H1 (cell line): ENCODE measurements around the gene RETREG1. TPM values are rescaled to one million over a fixed set of nuclear protein-coding genes. Genes with fewer than 3 reads are reported as not detected.

Experiments
- CTCF ChIA-PET: fragments of 300-600 bp; sonication (Branson Sonifier 250); formaldehyde crosslinking; loops from one replicate; lab custom pipeline; 2021; ENCODE audit not compliant: partially characterized antibody; lab: Charles Lee
- POLR2A ChIA-PET: fragments of 300-600 bp; sonication (Branson Sonifier 250); formaldehyde crosslinking; loops from one replicate; lab custom pipeline; 2021; ENCODE audit warnings: inconsistent platforms; ENCODE audit not compliant: partially characterized antibody; lab: Charles Lee
- DNase-seq, 2 experiments: peaks; one replicate each; pipeline versions ENCODE4 v3.0.0 to v3.0.0-alpha.2; 2010 to 2022; ENCODE audit warnings: low spot score in 2 of 2, low read depth in 1 of 2, mixed read lengths in 1 of 2
- FAIRE-seq: peaks from 2 replicates; lab custom pipeline; 2011; peaks lifted over from hg19 to GRCh38; lab: Jason Lieb, UNC
- H2AFZ ChIP-seq: 2 replicates; pipeline ENCODE4 v1.8.1; 2012; ENCODE audit warnings: low read length, inconsistent platforms
- H2AK5ac ChIP-seq: 2 replicates; pipeline ENCODE4 v1.6.1; 2013; ENCODE audit warnings: low read depth, low read length
- H2BK120ac ChIP-seq: replicated peaks from 2 replicates; pipeline ENCODE3; 2013; ENCODE audit warnings: low read depth, low read length, inconsistent platforms
- H2BK12ac ChIP-seq: 2 replicates; pipeline ENCODE4 v1.6.1; 2013; ENCODE audit warnings: low read depth, low read length
- H2BK15ac ChIP-seq: 2 replicates; pipeline ENCODE4 v1.6.1; 2013; ENCODE audit warnings: low read length
- H2BK20ac ChIP-seq: 2 replicates; pipeline ENCODE4 v1.6.1; 2013; ENCODE audit warnings: low read length
- H2BK5ac ChIP-seq: 2 replicates; pipeline ENCODE4 v1.6.1; 2013; ENCODE audit warnings: low read depth, low read length
- H3K14ac ChIP-seq: 2 replicates; pipeline ENCODE4 v1.6.1; 2013; ENCODE audit warnings: inconsistent platforms; ENCODE audit not compliant: insufficient read length
- H3K18ac ChIP-seq: 2 replicates; pipeline ENCODE4 v1.6.1; 2013; ENCODE audit warnings: low read length; ENCODE audit errors: extremely low read depth
- H3K23ac ChIP-seq: 2 replicates; pipeline ENCODE4 v1.6.1; 2013; ENCODE audit warnings: inconsistent platforms; ENCODE audit not compliant: insufficient read length
- H3K23me2 ChIP-seq: 2 replicates; pipeline ENCODE4 v1.6.1; 2013; ENCODE audit warnings: low read depth, low read length
- H3K27ac ChIP-seq: 2 replicates; pipeline ENCODE4 v1.6.1; 2011; ENCODE audit warnings: low read depth, low read length, inconsistent platforms
- H3K27me3 ChIP-seq, 4 experiments: replicated peaks in 1 of 4; 1 replicate in 1 of 4; 2 replicates in 3 of 4; pipeline versions ENCODE4 v1.6.1 to v1.8.1; 2011 to 2013; ENCODE audit warnings: low read length in 3 of 4, mild to moderate bottlenecking in 3 of 4, inconsistent platforms in 2 of 4, mixed read lengths in 2 of 4, moderate library complexity in 1 of 4; ENCODE audit not compliant: control insufficient read depth in 3 of 4, insufficient read depth in 3 of 4; ENCODE audit errors: extremely low read depth in 1 of 4
- H3K36me3 ChIP-seq, 4 experiments: 2 replicates each; pipeline versions ENCODE4 v1.6.1 to v1.8.1; 2011 to 2013; ENCODE audit warnings: mild to moderate bottlenecking in 4 of 4, low read length in 3 of 4, moderate library complexity in 2 of 4, control low read depth in 1 of 4, inconsistent platforms in 1 of 4; ENCODE audit not compliant: insufficient read depth in 4 of 4, control insufficient read depth in 2 of 4
- H3K4ac ChIP-seq: replicated peaks from 2 replicates; pipeline ENCODE3; 2013; ENCODE audit warnings: low read length, low read depth, mixed read lengths, inconsistent platforms; ENCODE audit not compliant: insufficient read length
- H3K4me1 ChIP-seq, 4 experiments: replicated peaks in 1 of 4; 1 replicate in 1 of 4; 2 replicates in 3 of 4; pipeline versions ENCODE4 v1.6.1 to v1.8.1; 2011 to 2013; ENCODE audit warnings: low read length in 3 of 4, inconsistent platforms in 2 of 4, mixed read lengths in 1 of 4; ENCODE audit not compliant: insufficient read depth in 4 of 4, control insufficient read depth in 3 of 4
- H3K4me2 ChIP-seq, 2 experiments: 2 replicates each; pipeline versions ENCODE4 v1.6.1 to v1.8.1; 2011 to 2013; ENCODE audit warnings: low read depth in 2 of 2, low read length in 2 of 2, control low read depth in 1 of 2, inconsistent platforms in 1 of 2, mild to moderate bottlenecking in 1 of 2; ENCODE audit not compliant: insufficient read depth in 1 of 2
- H3K4me3 ChIP-seq, 4 experiments: fragments of 200-600, 300-600 bp in 1 of 4; sonication (generic), shearing (Covaris generic), sonication (Bioruptor Twin) in 1 of 4; 2 replicates each; pipeline versions ENCODE4 v1.5.1 to v1.8.1; 2011 to 2016; ENCODE audit warnings: low read length in 4 of 4, low read depth in 3 of 4, control low read depth in 2 of 4, inconsistent platforms in 2 of 4, mild to moderate bottlenecking in 2 of 4, mixed read lengths in 1 of 4, moderate library complexity in 1 of 4; ENCODE audit not compliant: insufficient read depth in 2 of 4; ENCODE audit errors: extremely low read depth in 1 of 4
- H3K56ac ChIP-seq: replicated peaks from 2 replicates; pipeline ENCODE3; 2013; ENCODE audit warnings: low read depth, mild to moderate bottlenecking, mixed read lengths, low read length, inconsistent platforms; ENCODE audit not compliant: insufficient read length
- H3K79me1 ChIP-seq: 2 replicates; pipeline ENCODE4 v1.6.1; 2013; ENCODE audit warnings: low read depth, low read length, control low read depth
- H3K79me2 ChIP-seq, 2 experiments: 2 replicates each; pipeline versions ENCODE4 v1.6.1 to v1.8.1; 2012 to 2013; ENCODE audit warnings: low read length in 2 of 2, mild to moderate bottlenecking in 2 of 2, inconsistent platforms in 1 of 2; ENCODE audit not compliant: insufficient read depth in 2 of 2, control insufficient read depth in 1 of 2
- H3K9ac ChIP-seq, 4 experiments: replicated peaks in 1 of 4; 1 replicate in 1 of 4; 2 replicates in 3 of 4; pipeline versions ENCODE4 v1.6.1 to v1.8.1; 2011 to 2013; ENCODE audit warnings: low read depth in 3 of 4, low read length in 3 of 4, control low read depth in 2 of 4, mild to moderate bottlenecking in 2 of 4, moderate library complexity in 2 of 4, inconsistent platforms in 1 of 4; ENCODE audit errors: extremely low read depth in 1 of 4
- H3K9me3 ChIP-seq, 2 experiments: 2 replicates each; pipeline versions ENCODE4 v1.6.1 to v1.8.1; 2012 to 2013; ENCODE audit warnings: mild to moderate bottlenecking in 2 of 2, moderate library complexity in 2 of 2, control low read depth in 1 of 2, inconsistent platforms in 1 of 2, low read depth in 1 of 2, low read length in 1 of 2, mixed read lengths in 1 of 2; ENCODE audit not compliant: insufficient read depth in 2 of 2
- H4K20me1 ChIP-seq, 2 experiments: replicated peaks in 1 of 2; 2 replicates each; pipeline versions ENCODE3 to v1.8.1; 2011 to 2013; ENCODE audit warnings: inconsistent platforms in 2 of 2, low read length in 2 of 2, mild to moderate bottlenecking in 1 of 2; ENCODE audit not compliant: insufficient read depth in 2 of 2, control insufficient read depth in 1 of 2
- H4K5ac ChIP-seq: 2 replicates; pipeline ENCODE4 v1.6.1; 2013; ENCODE audit warnings: low read length, low read depth, mixed read lengths, inconsistent platforms; ENCODE audit not compliant: insufficient read length
- H4K8ac ChIP-seq: 2 replicates; pipeline ENCODE4 v1.8.0; 2013; ENCODE audit warnings: mild to moderate bottlenecking, moderate library complexity, low read length, inconsistent platforms; ENCODE audit not compliant: insufficient read depth; ENCODE audit errors: extremely low read depth
- H4K91ac ChIP-seq: replicated peaks from 2 replicates; pipeline ENCODE3; 2013; ENCODE audit warnings: low read length, mixed read lengths, inconsistent platforms; ENCODE audit not compliant: insufficient read length
- EGR1 ChIP-seq: IDR thresholded peaks from 2 replicates; pipeline ENCODE4 v1.6.1; 2011; ENCODE audit warnings: low read depth, low read length, borderline replicate concordance
- GTF2F1 ChIP-seq: IDR thresholded peaks from 2 replicates; pipeline ENCODE4 v1.6.1; 2012; ENCODE audit warnings: low read depth, low read length, improper control_type of control experiment, borderline replicate concordance
- RBBP5 ChIP-seq: IDR thresholded peaks from 2 replicates; pipeline ENCODE4 v1.7.1; 2012; ENCODE audit warnings: low read depth, mild to moderate bottlenecking, inconsistent platforms, low read length, moderate library complexity, borderline replicate concordance
- WGBS, 2 experiments: shearing (Covaris generic) in 1 of 2; methylation state at CpG; one replicate each; pipeline versions ENCODE4 v1.1.6 to v1.1.7; 2013 to 2015; ENCODE audit warnings: low lambda C conversion rate in 2 of 2, mixed read lengths in 2 of 2, inconsistent platforms in 1 of 2, low coverage in 1 of 2, missing lambda C conversion rate in 1 of 2; ENCODE audit not compliant: insufficient replicate concordance in 2 of 2, insufficient coverage in 1 of 2, insufficient read length in 1 of 2; ENCODE audit errors: extremely low coverage in 1 of 2, missing lambda C conversion rate in 1 of 2; 5-methylcytosine and 5-hydroxymethylcytosine counted together
- polyA plus RNA-seq, 7 experiments: library from polyadenylated mRNA; depleted of rRNA in 3 of 7; stranded (reverse) in 5 of 7; unstranded in 2 of 7; fragments of >200 nt in 5 of 7; fragments of 200-250 nt in 2 of 7; gene quantifications; 1 replicate in 5 of 7; 2 replicates in 1 of 7; 4 replicates in 1 of 7; pipeline versions ENCODE4 v1.2.1 to v1.2.3, GENCODE V29; 2011 to 2013; ENCODE audit warnings: missing spikeins in 2 of 7, mixed read lengths in 2 of 7
- total RNA-seq: library from RNA; stranded (reverse); fragmentation: NEBNext Ultra II Directional; extraction: Animal tissue kit (Norgen Biotek cat#: 25700); gene quantifications from 2 replicates; pipeline ENCODE4 v1.2.1, GENCODE V29; 2021

RETREG1 gene
- total and polyA plus RNA-seq, 2 of the 8 experiments (the other 6 are each of a cell fraction or from before 2014, with no cell fraction given): 0.62 to 1.9 TPM

GRCh38 chr5:16642867-16643266 lies 26.1 kb upstream of the RETREG1 start:
- Histone ChIP-seq H3K36me3 (no peaks in the 10 kb centered on the region), H2AFZ (no peak overlapping the region), H2AK5ac (no peak overlapping the region), H4K8ac (no peak overlapping the region), H2BK20ac (no peak overlapping the region), H3K79me1 (no peaks in the 10 kb centered on the region), H4K5ac (no peak overlapping the region), H3K23ac (no peak overlapping the region), H3K27me3 (no peaks in the 10 kb centered on the region), H3K23me2 (no peaks in the 10 kb centered on the region; the same call in 1 of the 2 replicates), H3K9me3 (peaks cover 7 to 12% of the 10 kb centered on the region in 2 experiments; a peak in 3 of 4 replicates), H3K4me2 (no peak overlapping the region), H2BK12ac (no peak overlapping the region), H3K18ac (no peak overlapping the region), H3K4ac (no peak overlapping the region), H3K79me2 (no peaks in the 10 kb centered on the region), H3K4me1 (0 out of 7 replicates have a peak, but pooled peaks cover 0 to 3% (median 0%) of the 10 kb centered on the region in 4 experiments), H2BK5ac (no peak overlapping the region), H3K4me3 (no peak overlapping the region), H3K9ac (no peak overlapping the region), H4K20me1 (no peaks in the 10 kb centered on the region), H2BK15ac (no peak overlapping the region), H3K56ac (no peak overlapping the region), H3K27ac (no peak overlapping the region), H4K91ac (no peak overlapping the region), H2BK120ac (no peak overlapping the region), H3K14ac (no peak overlapping the region)
- CTCF ChIA-PET: no interaction called here
- FAIRE-seq: no peak
- no peak for DNase-seq
- TF ChIP-seq EGR1 (no peak), RBBP5 (no peak), GTF2F1 (no peak)
- POLR2A ChIA-PET: no interaction called here
- WGBS, 2 experiments: 92% methylated on average over 2 of the region's 2 CpGs; no CpG with 5 or more reads in 1 of the 2 experiments
